Measurements from ENCODE around the gene CNPY3.
A peak's percentile ranks its signal among the peaks of the same experiment; 100 is the strongest.

The CNPY3 gene

DNA sequence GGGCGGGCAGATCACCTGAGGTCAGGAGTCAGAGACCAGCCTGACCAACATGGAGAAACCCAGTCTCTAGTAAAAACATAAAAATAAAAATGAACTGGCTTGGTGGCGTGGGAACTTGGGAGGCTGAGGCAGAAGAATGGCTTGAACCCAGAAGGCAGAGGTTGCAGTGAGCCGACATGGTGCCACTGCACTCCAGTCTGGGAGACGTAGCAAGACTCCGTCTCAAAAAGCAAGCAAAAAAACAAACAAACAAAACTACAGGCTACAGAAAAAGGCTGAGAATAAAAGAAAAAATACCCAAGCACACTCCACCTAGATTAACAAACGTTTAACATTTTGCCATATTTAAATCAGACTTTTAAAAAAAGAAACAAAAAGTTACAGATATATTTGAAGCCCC, 7.5 kb upstream of the CNPY3 start:
- Histone ChIP-seq H3K9me3 (ENCODE audit: control insufficient read depth, insufficient read depth, low read length) (no peaks in the 10 kb centered on the region), H3K4me1 (ENCODE audit: control insufficient read depth, insufficient read depth, low read length) (no peaks in the 10 kb centered on the region), H3K27ac (ENCODE audit: low read depth, low read length) (no peak overlapping the region), H3K27me3 (ENCODE audit: control insufficient read depth, insufficient read depth, low read length) (no peaks in the 10 kb centered on the region), H3K9ac (ENCODE audit: low read depth, low read length) (no peak overlapping the region), H3K36me3 (ENCODE audit: control insufficient read depth, insufficient read depth, low read length) (no peaks in the 10 kb centered on the region), H3K4me3 (ENCODE audit: low read depth, low read length) (no peak overlapping the region)

DNA sequence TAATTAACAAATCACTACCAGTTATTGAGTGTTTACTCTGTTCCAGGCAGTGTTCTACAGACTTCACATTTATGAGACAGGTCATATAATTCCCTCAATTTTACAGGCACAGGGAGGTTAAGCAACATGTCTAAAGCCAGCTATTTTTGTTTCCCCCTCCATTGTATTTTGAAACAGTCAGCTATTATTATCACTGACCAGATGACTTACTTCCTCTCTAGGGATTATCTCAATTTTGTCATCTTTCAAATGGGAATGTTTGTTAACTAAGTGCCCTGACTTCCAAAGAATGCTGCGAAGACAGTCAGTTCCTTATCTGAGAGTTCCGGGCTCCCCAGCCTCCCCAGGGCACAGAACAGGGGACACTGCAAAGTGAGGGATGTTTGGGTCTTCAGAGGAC, 5.6 kb upstream of the CNPY3 start:
- Histone ChIP-seq H3K36me3 (ENCODE audit: control insufficient read depth, insufficient read depth, low read length) (no peaks in the 10 kb centered on the region), H3K9ac (ENCODE audit: low read depth, low read length) (no peak overlapping the region), H3K4me1 (ENCODE audit: control insufficient read depth, insufficient read depth, low read length) (0 out of 2 replicates have a peak, but pooled peaks cover 4% of the 10 kb centered on the region), H3K27me3 (ENCODE audit: control insufficient read depth, insufficient read depth, low read length) (no peaks in the 10 kb centered on the region), H3K9me3 (ENCODE audit: control insufficient read depth, insufficient read depth, low read length) (no peaks in the 10 kb centered on the region), H3K27ac (ENCODE audit: low read depth, low read length) (no peak overlapping the region), H3K4me3 (ENCODE audit: low read depth, low read length) (no peak overlapping the region)

DNA sequence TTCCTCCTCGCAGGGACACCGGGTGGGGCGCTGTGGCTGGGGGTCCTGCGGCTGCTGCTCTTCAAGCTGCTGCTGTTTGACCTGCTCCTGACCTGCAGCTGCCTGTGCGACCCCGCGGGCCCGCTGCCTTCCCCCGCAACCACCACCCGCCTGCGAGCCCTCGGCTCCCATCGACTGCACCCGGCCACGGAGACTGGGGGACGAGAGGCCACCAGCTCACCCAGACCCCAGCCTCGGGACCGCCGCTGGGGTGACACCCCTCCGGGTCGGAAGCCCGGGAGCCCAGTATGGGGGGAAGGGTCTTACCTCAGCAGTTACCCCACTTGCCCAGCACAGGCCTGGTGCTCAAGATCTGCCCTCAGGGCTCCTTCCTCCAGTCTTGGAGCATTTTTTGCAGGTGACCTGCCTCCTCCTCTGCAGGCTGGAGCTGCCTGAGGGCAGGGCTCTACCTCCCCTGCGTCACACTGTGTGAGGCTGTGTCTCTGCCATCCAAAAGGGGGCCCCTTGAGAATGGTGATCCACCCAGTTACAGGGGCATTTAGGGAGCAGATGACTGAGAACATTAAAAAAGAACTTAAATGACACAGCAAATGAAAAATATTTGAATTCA, 3.9 kb upstream of the CNPY3 start:
- no peaks in the 10 kb centered on the region for H3K27me3 ChIP-seq (ENCODE audit: control insufficient read depth, insufficient read depth, low read length)
- H3K4me3 ChIP-seq (ENCODE audit: low read depth, low read length): no peak overlapping the region
- H3K4me1 ChIP-seq (ENCODE audit: control insufficient read depth, insufficient read depth, low read length): peaks cover 5% of the 10 kb centered on the region; the same call in 1 of the 2 replicates
- no peaks in the 10 kb centered on the region for H3K36me3 ChIP-seq (ENCODE audit: control insufficient read depth, insufficient read depth, low read length)
- no peak overlapping the region for H3K27ac ChIP-seq (ENCODE audit: low read depth, low read length)
- H3K9ac ChIP-seq (ENCODE audit: low read depth, low read length): no peak overlapping the region
- no peaks in the 10 kb centered on the region for H3K9me3 ChIP-seq (ENCODE audit: control insufficient read depth, insufficient read depth, low read length)

DNA sequence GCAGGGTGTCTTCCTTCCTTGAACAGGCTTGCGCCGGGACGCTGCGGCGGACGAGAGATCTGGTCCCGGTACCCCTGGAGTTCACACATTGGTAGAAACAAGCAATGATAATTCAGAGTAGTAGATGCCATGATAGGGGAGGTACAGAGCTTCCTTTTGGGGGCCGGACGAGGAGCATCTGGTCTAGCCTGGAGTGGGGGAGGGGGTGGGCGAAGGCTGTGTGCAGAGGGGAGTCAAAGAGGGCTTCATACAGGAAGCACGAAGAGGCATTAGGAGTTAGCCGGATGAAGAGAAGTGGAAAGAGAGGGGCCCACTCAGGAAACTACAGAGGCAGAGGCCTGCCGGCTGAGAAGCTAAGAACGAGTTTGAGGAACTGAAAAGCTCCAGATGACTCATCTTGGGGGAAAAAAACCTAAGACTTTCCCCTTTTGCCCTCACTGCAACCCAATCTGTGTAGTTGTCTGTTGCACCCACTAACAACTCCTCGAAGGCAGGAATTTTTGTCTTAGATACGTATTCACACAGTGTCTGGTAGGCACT, 611 bp downstream of the CNPY3 start:
- Histone ChIP-seq H3K36me3 (ENCODE audit: control insufficient read depth, insufficient read depth, low read length) (peaks cover 28% of the 10 kb centered on the region), H3K4me1 (ENCODE audit: control insufficient read depth, insufficient read depth, low read length) (peaks cover 11% of the 10 kb centered on the region), H3K27me3 (ENCODE audit: control insufficient read depth, insufficient read depth, low read length) (no peaks in the 10 kb centered on the region), H3K27ac (ENCODE audit: low read depth, low read length) (peak overlapping the region; percentile 99), H3K9me3 (ENCODE audit: control insufficient read depth, insufficient read depth, low read length) (no peaks in the 10 kb centered on the region), H3K4me3 (ENCODE audit: low read depth, low read length) (peak overlapping the region; percentile 86), H3K9ac (ENCODE audit: low read depth, low read length) (peak overlapping the region; percentile 82)

DNA sequence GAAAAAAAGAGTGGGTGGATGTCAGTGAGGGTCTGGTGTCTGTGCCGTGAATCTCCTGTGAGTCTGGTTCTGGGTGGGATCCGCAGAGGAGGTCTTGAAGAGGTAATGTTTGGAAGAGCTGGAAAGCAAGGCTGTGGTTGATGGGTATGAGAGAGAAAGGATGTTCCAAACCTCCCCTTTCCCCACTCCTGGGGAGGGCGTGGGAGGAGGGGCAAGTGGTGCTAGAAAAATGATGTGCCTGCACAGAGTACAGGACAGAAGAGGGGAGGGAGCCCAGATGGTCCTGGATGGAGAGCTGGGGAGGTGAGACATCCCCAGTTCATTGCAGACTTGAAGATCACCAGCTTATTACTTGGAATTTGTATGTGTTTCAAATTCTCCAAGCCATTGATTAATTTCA, 3.1 kb downstream of the CNPY3 start:
- H3K36me3 ChIP-seq (ENCODE audit: control insufficient read depth, insufficient read depth, low read length): peaks cover 51% of the 10 kb centered on the region
- H3K27ac ChIP-seq (ENCODE audit: low read depth, low read length): no peak overlapping the region
- H3K4me3 ChIP-seq (ENCODE audit: low read depth, low read length): no peak overlapping the region
- H3K9me3 ChIP-seq (ENCODE audit: control insufficient read depth, insufficient read depth, low read length): no peaks in the 10 kb centered on the region
- no peak overlapping the region for H3K9ac ChIP-seq (ENCODE audit: low read depth, low read length)
- peaks cover 11% of the 10 kb centered on the region for H3K4me1 ChIP-seq (ENCODE audit: control insufficient read depth, insufficient read depth, low read length)
- no peaks in the 10 kb centered on the region for H3K27me3 ChIP-seq (ENCODE audit: control insufficient read depth, insufficient read depth, low read length)

DNA sequence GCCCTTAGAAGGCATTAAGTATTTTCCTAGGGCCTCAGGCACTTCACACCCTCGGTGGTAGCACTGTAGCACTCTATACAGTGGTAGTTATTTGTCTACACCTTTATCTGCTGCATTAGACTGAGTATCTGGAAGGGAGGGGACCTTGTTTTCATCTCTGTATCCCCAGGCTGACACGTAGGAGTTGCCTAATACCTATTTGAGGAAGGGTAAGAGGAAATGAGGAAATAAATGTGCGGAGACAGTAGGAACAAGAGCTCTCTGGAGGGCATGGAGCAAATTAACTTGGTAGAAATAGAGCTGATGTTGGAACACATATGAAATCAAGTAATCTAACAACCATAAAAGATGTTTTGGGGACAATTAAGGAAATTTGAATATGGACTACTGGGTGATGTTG, 3.9 kb downstream of the CNPY3 start:
- peaks cover 11% of the 10 kb centered on the region for H3K4me1 ChIP-seq (ENCODE audit: control insufficient read depth, insufficient read depth, low read length)
- H3K9ac ChIP-seq (ENCODE audit: low read depth, low read length): no peak overlapping the region
- H3K36me3 ChIP-seq (ENCODE audit: control insufficient read depth, insufficient read depth, low read length): peaks cover 59% of the 10 kb centered on the region
- H3K9me3 ChIP-seq (ENCODE audit: control insufficient read depth, insufficient read depth, low read length): no peaks in the 10 kb centered on the region
- no peak overlapping the region for H3K4me3 ChIP-seq (ENCODE audit: low read depth, low read length)
- no peaks in the 10 kb centered on the region for H3K27me3 ChIP-seq (ENCODE audit: control insufficient read depth, insufficient read depth, low read length)
- H3K27ac ChIP-seq (ENCODE audit: low read depth, low read length): no peak overlapping the region

DNA sequence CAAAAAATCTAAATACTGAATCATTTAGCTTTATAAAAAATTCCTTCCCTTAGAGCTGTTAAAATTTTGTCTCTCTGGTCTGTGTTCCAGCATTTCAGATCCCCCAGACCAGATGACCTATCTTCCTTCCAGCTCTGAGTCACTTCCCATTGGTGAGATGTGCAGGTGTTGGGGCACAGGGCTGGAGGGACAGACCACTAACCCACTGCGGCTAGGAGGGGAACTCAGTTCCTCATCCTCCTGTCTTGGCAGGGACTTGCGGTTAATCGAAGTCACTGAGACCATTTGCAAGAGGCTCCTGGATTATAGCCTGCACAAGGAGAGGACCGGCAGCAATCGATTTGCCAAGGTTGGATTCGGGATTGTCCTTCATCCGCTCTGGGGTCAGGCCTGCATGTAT, 6.0 kb downstream of the CNPY3 start:
- H3K27ac ChIP-seq (ENCODE audit: low read depth, low read length): no peak overlapping the region
- H3K9ac ChIP-seq (ENCODE audit: low read depth, low read length): no peak overlapping the region
- peaks cover 78% of the 10 kb centered on the region for H3K36me3 ChIP-seq (ENCODE audit: control insufficient read depth, insufficient read depth, low read length)
- no peak overlapping the region for H3K4me3 ChIP-seq (ENCODE audit: low read depth, low read length)
- no peaks in the 10 kb centered on the region for H3K9me3 ChIP-seq (ENCODE audit: control insufficient read depth, insufficient read depth, low read length)
- no peaks in the 10 kb centered on the region for H3K27me3 ChIP-seq (ENCODE audit: control insufficient read depth, insufficient read depth, low read length)
- H3K4me1 ChIP-seq (ENCODE audit: control insufficient read depth, insufficient read depth, low read length): peaks cover 6% of the 10 kb centered on the region

DNA sequence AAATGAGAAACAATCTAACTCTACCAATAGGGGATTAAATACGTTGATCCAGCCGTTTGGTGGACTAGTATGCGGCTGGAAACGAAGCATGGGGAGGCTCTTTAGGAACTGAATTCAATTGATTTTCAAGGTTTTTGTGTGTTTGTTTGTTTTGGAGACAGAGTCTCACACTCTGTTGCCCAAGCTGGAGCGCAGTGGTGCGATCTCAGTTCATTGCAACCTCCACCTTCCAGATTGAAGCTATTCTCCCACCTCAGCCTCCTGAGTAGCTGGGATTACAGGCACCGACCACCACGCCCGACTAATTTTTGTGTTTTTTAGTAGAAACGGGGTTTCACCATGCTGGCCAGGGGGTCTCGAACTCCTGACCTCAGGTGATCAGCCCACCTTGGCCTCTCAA, 7.1 kb downstream of the CNPY3 start:
- H3K4me3 ChIP-seq (ENCODE audit: low read depth, low read length): no peak overlapping the region
- no peak overlapping the region for H3K9ac ChIP-seq (ENCODE audit: low read depth, low read length)
- H3K36me3 ChIP-seq (ENCODE audit: control insufficient read depth, insufficient read depth, low read length): peaks cover 84% of the 10 kb centered on the region
- H3K27ac ChIP-seq (ENCODE audit: low read depth, low read length): no peak overlapping the region
- no peaks in the 10 kb centered on the region for H3K27me3 ChIP-seq (ENCODE audit: control insufficient read depth, insufficient read depth, low read length)
- H3K4me1 ChIP-seq (ENCODE audit: control insufficient read depth, insufficient read depth, low read length): no peaks in the 10 kb centered on the region
- no peaks in the 10 kb centered on the region for H3K9me3 ChIP-seq (ENCODE audit: control insufficient read depth, insufficient read depth, low read length)

DNA sequence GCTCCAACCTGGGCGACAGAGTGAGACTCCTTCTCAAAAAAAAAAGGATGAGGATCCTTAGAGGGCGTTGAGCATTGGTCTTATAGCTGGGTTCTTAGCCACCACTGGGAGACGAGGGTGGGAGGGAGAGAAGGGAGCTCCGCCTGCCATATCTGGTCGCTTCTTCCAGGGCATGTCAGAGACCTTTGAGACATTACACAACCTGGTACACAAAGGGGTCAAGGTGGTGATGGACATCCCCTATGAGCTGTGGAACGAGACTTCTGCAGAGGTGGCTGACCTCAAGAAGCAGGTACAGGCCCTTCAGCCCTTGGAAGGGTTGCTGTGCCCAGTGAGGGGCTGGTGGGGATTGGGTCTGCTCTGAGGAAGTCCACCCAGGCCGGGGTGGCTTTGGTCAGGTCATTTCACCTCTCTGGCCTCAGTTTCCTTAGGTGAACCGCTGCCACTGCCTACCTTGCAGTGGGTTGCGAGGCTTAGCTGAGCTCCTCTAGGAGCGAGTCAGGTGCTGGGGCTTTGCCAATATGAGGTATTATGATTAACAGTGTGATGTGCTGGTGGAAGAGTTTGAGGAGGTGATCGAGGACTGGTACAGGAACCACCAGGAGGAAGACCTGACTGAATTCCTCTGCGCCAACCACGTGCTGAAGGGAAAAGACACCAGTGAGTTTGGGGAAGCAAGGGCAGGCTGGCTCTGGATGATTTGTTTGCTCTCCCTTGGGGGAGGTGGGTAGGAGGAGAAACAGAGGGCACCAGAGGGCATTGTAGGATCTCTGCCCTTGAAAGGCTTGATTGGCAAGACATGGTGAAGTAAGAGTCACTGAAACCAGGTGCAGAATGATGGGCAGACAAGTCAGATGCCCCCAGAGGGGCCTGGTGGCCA, 8.5 kb downstream of the CNPY3 start:
- Histone ChIP-seq H3K9me3 (ENCODE audit: control insufficient read depth, insufficient read depth, low read length) (no peaks in the 10 kb centered on the region), H3K36me3 (ENCODE audit: control insufficient read depth, insufficient read depth, low read length) (peaks cover 78% of the 10 kb centered on the region), H3K4me1 (ENCODE audit: control insufficient read depth, insufficient read depth, low read length) (no peaks in the 10 kb centered on the region), H3K9ac (ENCODE audit: low read depth, low read length) (no peak overlapping the region), H3K27me3 (ENCODE audit: control insufficient read depth, insufficient read depth, low read length) (no peaks in the 10 kb centered on the region), H3K27ac (ENCODE audit: low read depth, low read length) (no peak overlapping the region), H3K4me3 (ENCODE audit: low read depth, low read length) (no peak overlapping the region)

DNA sequence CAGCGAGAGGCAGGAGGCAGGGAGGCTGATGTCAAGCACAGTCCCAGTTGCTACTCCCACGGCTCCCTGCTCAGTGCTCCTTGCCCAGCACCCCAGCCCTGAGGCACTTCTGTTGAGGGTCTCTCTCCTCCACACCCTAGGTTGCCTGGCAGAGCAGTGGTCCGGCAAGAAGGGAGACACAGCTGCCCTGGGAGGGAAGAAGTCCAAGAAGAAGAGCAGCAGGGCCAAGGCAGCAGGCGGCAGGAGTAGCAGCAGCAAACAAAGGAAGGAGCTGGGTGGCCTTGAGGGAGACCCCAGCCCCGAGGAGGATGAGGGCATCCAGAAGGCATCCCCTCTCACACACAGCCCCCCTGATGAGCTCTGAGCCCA, 9.1 kb downstream of the CNPY3 start:
- peaks cover 71% of the 10 kb centered on the region for H3K36me3 ChIP-seq (ENCODE audit: control insufficient read depth, insufficient read depth, low read length)
- no peaks in the 10 kb centered on the region for H3K4me1 ChIP-seq (ENCODE audit: control insufficient read depth, insufficient read depth, low read length)
- no peak overlapping the region for H3K27ac ChIP-seq (ENCODE audit: low read depth, low read length)
- H3K9ac ChIP-seq (ENCODE audit: low read depth, low read length): no peak overlapping the region
- no peaks in the 10 kb centered on the region for H3K9me3 ChIP-seq (ENCODE audit: control insufficient read depth, insufficient read depth, low read length)
- H3K4me3 ChIP-seq (ENCODE audit: low read depth, low read length): no peak overlapping the region
- H3K27me3 ChIP-seq (ENCODE audit: control insufficient read depth, insufficient read depth, low read length): no peaks in the 10 kb centered on the region
